HEK293T (cell line): ENCODE data around the gene CDSN.
"Not testable (repeated sequence)": the region's sequence is repeated elsewhere in the genome, so short reads cannot be mapped to it uniquely, and the experiment has no call there.

Experiments used
- CTCF ChIA-PET: fragments of 350-600 bp; formaldehyde crosslinking; extraction: SDS; loops from one replicate; lab custom pipeline; 2021; ENCODE audit warnings: antibody characterized with exemption, inconsistent platforms; lab: Yijun Ruan, JAX
- POLR2A ChIA-PET: fragments of 350-600 bp; formaldehyde crosslinking; extraction: SDS; loops from one replicate; lab custom pipeline; 2020; ENCODE audit warnings: antibody characterized with exemption, inconsistent platforms; lab: Yijun Ruan, JAX
- DNase-seq: peaks from one replicate; pipeline ENCODE4 v3.0.0; 2012; ENCODE audit warnings: mixed read lengths; ENCODE audit errors: extremely low spot score
- ARNT ChIP-seq: fragments of 450-650 bp; IDR thresholded peaks from 2 replicates; pipeline ENCODE4 v1.6.1; 2017; ENCODE audit warnings: mild to moderate bottlenecking
- BHLHE40 ChIP-seq: fragments of 450-650 bp; IDR thresholded peaks from 2 replicates; pipeline ENCODE4 v1.6.1; 2016; ENCODE audit warnings: mild to moderate bottlenecking, moderate library complexity, borderline replicate concordance
- FOXK2 ChIP-seq: fragments of 450-650 bp; IDR thresholded peaks from 2 replicates; pipeline ENCODE4 v1.6.1; 2016; ENCODE audit warnings: mild to moderate bottlenecking
- HDGF ChIP-seq: fragments of 450-650 bp; IDR thresholded peaks from 2 replicates; pipeline ENCODE4 v1.6.1; 2017; ENCODE audit warnings: antibody characterized with exemption, borderline replicate concordance
- L3MBTL2 ChIP-seq: fragments of 450-650 bp; conservative IDR thresholded peaks from 2 replicates; pipeline ENCODE4 v1.6.1; 2016; ENCODE audit warnings: mild to moderate bottlenecking
- LEF1 ChIP-seq: fragments of 450-650 bp; IDR thresholded peaks from 2 replicates; pipeline ENCODE4 v1.6.1; 2017; ENCODE audit warnings: mild to moderate bottlenecking, borderline replicate concordance
- NFRKB ChIP-seq: fragments of 450-650 bp; IDR thresholded peaks from 2 replicates; pipeline ENCODE4 v1.6.1; 2016; ENCODE audit warnings: mild to moderate bottlenecking, moderate library complexity
- PKNOX1 ChIP-seq: fragments of 450-650 bp; IDR thresholded peaks from 2 replicates; pipeline ENCODE4 v1.6.1; 2016
- SP1 ChIP-seq: fragments of 450-650 bp; IDR thresholded peaks from 2 replicates; pipeline ENCODE4 v1.6.1; 2017
- SUZ12 ChIP-seq: fragments of 450-650 bp; IDR thresholded peaks from 2 replicates; pipeline ENCODE4 v1.6.1; 2016; ENCODE audit warnings: mild to moderate bottlenecking
- TARDBP ChIP-seq: fragments of 450-650 bp; IDR thresholded peaks from 2 replicates; pipeline ENCODE4 v1.6.1; 2016
- ZNF384 ChIP-seq: fragments of 450-650 bp; IDR thresholded peaks from 2 replicates; pipeline ENCODE4 v1.6.1; 2016

The CDSN gene

DNA sequence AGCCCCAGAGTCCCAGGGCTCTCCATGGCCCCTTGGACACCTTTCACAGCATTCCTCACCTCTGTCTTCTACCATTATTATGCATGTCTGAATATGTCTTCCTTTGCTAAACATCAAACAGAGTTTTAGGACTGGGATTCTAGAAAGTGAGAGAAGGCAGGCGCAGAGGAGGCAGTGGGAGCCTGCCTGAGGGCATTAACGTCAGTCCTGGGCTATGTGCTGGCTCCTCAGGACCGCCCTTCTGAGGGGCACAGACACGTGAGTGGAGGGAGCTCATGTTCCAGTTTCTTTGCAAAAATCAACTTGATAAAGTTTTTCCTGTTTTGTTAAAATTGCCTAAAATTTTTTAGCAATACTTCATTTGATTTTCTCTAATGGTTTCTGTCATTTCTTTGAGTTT lies 45.8 kb downstream of the CDSN start:
- POLR2A ChIA-PET = no interaction called here
- CTCF ChIA-PET = no interaction called here
- TF ChIP-seq SUZ12 (no peak), ARNT (no peak), TARDBP (no peak), L3MBTL2 (no peak), SP1 (no peak)
- DNase-seq = no peak

DNA sequence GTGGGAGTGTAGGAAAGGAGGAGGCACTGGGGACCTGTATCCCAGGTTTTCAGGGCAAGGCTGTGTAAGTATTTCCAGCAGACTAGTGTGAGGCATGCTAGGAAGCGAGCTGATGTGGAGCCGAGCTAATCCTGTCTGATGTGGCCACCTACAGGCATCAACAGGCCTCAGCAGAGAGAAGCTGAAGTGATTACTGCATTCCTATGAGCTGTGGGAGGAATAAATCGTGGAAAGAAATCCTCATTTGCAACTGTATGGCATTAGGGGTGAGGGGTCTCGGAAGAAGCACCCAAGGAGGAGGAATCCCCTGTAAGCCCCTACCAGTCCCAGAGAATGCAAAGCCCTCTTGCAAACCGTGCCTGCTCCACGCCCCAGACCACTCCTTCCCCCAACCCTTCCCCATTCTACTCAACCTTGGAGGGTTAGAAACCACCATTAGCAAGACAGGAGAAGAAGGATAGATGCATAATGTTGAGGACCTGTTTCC lies 49.5 kb downstream of the CDSN start:
- DNase-seq = peak; percentile 64
- ChIA-PET CTCF (interaction anchor here (0.5 to 5.3 kb wide), 12 partner anchors 9 to 392 kb away, joined by 3 to 37 read pairs (median 4); partner anchors contain the start of genes MUCL3 and VARS2), POLR2A (no interaction called here)
- no peak for TF ChIP-seq PKNOX1
- TF ChIP-seq L3MBTL2 = no peak
- TF ChIP-seq TARDBP = no peak
- TF ChIP-seq BHLHE40 = no peak
- TF ChIP-seq ZNF384 = no peak

DNA sequence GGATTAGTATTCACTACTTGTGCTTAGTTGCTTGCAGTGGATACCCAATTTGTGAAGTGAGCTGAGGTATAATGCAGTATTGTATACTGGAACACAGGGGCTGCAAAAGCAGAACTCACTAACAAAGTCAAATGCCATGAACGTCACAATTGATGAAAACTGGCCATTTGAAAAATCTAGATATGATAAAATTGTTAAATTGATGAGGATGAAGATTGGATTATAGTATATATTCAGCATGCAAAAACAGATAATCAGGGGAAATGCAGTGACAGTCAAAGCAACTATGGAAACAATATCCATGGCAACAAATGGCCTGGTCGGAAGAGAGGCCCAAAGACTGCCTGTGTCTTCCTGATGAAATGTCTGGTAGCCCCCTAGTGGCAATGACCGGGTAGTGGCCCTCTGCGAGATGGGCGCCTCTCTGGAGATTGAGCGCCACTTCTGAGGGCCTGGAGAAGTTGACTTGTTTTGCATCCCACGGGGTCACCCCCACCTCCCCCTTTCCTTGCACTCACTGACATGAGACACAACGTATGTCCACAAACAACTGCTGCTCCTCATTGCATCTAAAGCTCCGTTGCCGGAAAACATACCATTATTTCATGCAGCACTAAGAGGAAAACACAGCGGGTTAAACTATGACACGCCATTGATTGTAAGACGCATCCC lies 51.4 kb downstream of the CDSN start:
- ChIA-PET CTCF (interaction anchor here (0.5 to 5.3 kb wide), 10 partner anchors 9 to 1239 kb away, joined by 3 to 37 read pairs (median 3); partner anchors contain the start of gene VARS2), POLR2A (no interaction called here)
- peak; percentile 85 for DNase-seq
- TF ChIP-seq LEF1 (no peak), HDGF (no peak), BHLHE40 (no peak), PKNOX1 (peak; percentile 57; the same call in 1 of the 2 replicates)

DNA sequence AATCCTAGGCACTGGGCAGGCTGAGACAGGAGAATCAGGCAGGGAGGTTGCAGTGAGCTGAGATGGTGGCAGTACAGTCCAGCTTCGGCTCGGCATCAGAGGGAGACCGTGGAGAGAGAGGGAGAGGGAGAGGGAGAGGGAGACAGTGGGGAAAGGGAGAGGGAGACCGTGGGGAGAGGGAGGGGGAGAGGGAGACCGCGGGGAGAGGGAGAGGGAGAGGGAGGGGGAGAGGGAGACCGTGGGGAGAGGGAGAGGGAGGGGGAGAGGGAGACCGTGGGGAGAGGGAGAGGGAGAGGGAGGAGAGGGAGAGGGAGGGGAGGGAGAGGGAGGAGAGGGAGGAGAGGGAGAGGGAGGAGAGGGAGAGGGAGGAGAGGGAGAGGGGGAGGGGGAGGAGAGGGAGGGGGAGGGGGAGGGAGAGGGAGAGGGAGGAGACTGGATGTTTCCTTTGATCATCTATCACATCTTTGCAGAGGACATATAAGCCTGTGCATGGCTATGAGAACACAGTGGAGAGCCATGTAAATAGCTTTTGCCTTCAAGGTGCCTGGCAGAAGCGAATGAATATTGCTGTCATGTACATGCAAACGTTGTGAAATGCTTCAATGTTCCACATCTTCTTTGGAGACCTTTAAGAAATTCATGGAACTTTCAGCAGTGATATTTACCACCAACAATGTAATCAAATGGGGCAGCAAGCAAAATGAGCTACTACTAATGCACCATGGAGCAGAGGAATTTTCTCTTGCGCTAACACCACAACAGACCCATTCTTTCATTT lies 52.2 kb downstream of the CDSN start:
- POLR2A ChIA-PET, DNase-seq: not testable (repeated sequence)
- CTCF ChIA-PET = interaction anchor here (0.6 to 5.3 kb wide), 7 partner anchors 8 to 304 kb away, joined by 3 to 37 read pairs (median 3); partner anchors contain the start of gene VARS2

DNA sequence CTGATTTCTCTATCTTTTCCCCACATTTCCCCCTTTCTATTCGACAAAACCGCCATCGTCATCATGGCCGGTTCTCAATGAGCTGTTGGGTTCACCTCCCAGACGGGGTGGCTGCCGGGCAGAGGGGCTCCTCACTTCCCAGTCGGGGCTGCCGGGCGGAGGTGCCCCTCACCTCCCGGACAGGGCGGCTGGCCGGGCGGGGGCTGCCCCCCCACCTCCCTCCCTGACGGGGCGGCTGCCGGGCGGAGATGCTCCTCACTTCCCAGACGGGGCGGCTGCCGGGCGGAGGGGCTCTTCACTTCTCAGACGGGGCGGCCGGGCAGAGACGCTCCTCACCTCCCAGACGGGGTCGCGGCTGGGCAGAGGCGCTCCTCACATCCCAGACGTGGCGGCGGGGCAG lies 53.2 kb downstream of the CDSN start:
- POLR2A ChIA-PET, CTCF ChIA-PET, DNase-seq: not testable (repeated sequence)

DNA sequence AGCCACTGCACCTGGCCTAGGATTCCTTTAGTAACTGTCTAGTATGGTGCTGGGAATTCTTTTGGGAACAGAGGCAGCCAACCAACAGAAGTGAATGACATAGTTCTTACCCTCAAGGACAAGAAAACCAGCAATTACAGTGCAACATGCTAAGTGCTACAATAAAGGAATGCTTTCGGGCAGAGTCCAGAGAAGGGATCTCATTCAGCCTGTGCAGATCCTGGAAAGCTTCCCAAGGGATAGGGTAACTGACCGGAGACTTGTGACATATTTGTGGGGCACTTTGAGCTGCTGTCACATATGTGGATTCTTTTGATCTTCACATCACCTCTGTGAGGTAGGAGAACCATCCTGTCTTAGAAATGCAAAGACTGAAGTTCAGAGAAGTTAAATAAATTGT lies 54.7 kb downstream of the CDSN start:
- ChIA-PET POLR2A (no interaction called here), CTCF (no interaction called here)
- TF ChIP-seq BHLHE40 = no peak
- no peak for TF ChIP-seq ZNF384
- TF ChIP-seq NFRKB = no peak
- TF ChIP-seq FOXK2 = no peak
- TF ChIP-seq SUZ12 = no peak
- TF ChIP-seq ARNT = no peak
- DNase-seq = no peak
